Testis (tissue), 2 donors: ENCODE data around the gene PODNL1.

Experiments used
- POLR2A ChIP-seq: fragments of 450-650 bp; IDR thresholded peaks from one replicate; pipeline ENCODE4 v1.6.1; 2017; ENCODE audit warnings: antibody characterized with exemption, mild to moderate bottlenecking, moderate library complexity
- TF ChIP-seq, protein P1 (sequence below), 3 experiments: fragments of 450-650 bp in 2 of 3; fragments of 200-600 bp in 1 of 3; sonication (generic) in 1 of 3; IDR thresholded peaks; one replicate each; pipeline ENCODE4 v1.5.1; 2016 to 2019; ENCODE audit warnings: antibody characterized with exemption in 3 of 3, mild to moderate bottlenecking in 2 of 3, moderate library complexity in 1 of 3

DNA sequence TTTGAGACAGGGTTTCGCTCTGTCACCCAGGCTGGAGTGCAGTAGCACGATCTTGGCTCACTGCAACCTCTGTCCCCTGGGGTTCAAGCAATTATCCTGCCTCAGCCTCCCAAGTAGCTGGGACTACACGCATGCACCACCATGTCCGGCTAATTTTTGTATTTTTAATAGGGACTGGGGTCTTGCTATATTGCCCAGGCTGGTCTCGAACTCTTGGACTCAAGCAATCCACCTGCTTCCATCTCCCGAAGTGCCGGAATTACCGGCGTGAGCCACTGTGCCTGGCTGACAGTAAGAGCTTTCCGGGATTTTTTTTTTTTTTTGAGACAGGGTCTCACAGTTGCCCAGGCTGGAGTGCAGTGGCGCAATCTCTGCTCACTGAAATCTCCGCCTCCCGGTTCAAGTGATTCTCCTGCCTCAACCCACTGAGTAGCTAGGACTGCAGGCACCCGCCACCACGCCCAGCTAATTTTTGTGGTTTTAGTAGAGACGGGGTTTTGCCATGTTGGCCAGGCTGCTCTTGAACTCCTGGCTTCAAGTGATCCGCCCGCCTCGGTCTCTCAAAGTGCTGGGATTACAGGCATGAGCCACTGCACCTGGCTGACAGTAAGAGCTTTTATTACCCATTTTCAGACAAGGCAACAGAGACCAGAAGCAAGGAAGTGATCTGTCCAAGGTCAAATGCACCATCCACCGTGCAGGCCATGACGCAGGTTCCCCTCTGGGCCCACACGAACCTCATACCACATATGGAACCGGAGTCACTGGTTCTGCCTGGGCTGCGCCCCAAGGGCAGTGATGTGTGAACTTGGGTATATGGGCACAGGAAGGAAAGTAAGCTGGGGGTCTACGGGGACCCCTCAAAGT lies 46.9 kb upstream of the PODNL1 start:
- TF ChIP-seq, protein P1, sequence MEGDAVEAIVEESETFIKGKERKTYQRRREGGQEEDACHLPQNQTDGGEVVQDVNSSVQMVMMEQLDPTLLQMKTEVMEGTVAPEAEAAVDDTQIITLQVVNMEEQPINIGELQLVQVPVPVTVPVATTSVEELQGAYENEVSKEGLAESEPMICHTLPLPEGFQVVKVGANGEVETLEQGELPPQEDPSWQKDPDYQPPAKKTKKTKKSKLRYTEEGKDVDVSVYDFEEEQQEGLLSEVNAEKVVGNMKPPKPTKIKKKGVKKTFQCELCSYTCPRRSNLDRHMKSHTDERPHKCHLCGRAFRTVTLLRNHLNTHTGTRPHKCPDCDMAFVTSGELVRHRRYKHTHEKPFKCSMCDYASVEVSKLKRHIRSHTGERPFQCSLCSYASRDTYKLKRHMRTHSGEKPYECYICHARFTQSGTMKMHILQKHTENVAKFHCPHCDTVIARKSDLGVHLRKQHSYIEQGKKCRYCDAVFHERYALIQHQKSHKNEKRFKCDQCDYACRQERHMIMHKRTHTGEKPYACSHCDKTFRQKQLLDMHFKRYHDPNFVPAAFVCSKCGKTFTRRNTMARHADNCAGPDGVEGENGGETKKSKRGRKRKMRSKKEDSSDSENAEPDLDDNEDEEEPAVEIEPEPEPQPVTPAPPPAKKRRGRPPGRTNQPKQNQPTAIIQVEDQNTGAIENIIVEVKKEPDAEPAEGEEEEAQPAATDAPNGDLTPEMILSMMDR (IDR thresholded peaks at IDR 0.05): no peak
- no peak for TF ChIP-seq POLR2A
